Esophagus muscularis mucosa (tissue), 4 donors: ENCODE results near the gene OVOL2.

ENCODE experiments used
- EP300 ChIP-seq: sonication (generic); formaldehyde crosslinking; IDR thresholded peaks from one replicate; pipeline ENCODE4 v1.6.1; 2017; ENCODE audit warnings: antibody characterized with exemption
- POLR2A ChIP-seq: fragments of 450-650 bp; IDR thresholded peaks from one replicate; pipeline ENCODE4 v1.6.1; 2017; ENCODE audit warnings: antibody characterized with exemption, moderate library complexity, mild to moderate bottlenecking, low read depth
- POLR2AphosphoS5 ChIP-seq, 2 donors: sonication (generic); formaldehyde crosslinking; IDR thresholded peaks; one replicate each; pipeline ENCODE4 v1.6.1; 2017; ENCODE audit warnings: antibody characterized with exemption in 2 of 2
- TF ChIP-seq, protein P1 (sequence below), 3 experiments: fragments of 200-600 bp in 2 of 3; fragments of 450-650 bp in 1 of 3; sonication (generic) in 2 of 3; IDR thresholded peaks; one replicate each; pipeline ENCODE4 v1.5.1; 2017 to 2019; ENCODE audit warnings: antibody characterized with exemption in 3 of 3, mild to moderate bottlenecking in 2 of 3, moderate library complexity in 1 of 3

DNA sequence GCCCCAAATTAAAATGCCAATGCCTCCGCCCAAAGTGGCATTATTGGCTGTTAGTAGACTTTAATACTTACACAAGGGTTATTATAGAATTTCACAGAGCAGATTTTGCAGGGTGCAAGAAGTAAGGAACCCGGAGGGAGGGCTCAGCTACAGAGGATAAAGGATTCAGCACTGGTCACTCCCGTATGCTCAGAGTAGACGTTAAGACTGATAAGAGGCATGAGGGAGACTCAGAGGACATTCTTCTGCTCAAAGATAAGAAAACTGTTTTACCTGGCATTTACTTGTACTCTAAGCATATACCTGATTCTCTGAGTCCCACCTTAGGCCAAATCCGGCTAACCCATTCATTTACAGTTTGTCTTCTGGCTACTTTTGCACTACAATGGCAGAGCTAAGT lies 36.5 kb upstream of the OVOL2 start:
- TF ChIP-seq, protein P1, sequence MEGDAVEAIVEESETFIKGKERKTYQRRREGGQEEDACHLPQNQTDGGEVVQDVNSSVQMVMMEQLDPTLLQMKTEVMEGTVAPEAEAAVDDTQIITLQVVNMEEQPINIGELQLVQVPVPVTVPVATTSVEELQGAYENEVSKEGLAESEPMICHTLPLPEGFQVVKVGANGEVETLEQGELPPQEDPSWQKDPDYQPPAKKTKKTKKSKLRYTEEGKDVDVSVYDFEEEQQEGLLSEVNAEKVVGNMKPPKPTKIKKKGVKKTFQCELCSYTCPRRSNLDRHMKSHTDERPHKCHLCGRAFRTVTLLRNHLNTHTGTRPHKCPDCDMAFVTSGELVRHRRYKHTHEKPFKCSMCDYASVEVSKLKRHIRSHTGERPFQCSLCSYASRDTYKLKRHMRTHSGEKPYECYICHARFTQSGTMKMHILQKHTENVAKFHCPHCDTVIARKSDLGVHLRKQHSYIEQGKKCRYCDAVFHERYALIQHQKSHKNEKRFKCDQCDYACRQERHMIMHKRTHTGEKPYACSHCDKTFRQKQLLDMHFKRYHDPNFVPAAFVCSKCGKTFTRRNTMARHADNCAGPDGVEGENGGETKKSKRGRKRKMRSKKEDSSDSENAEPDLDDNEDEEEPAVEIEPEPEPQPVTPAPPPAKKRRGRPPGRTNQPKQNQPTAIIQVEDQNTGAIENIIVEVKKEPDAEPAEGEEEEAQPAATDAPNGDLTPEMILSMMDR (IDR thresholded peaks at IDR 0.05), result no peak
- TF ChIP-seq EP300 (no peak), POLR2A (no peak), POLR2AphosphoS5 (IDR thresholded peaks at IDR 0.05) (no peak)
